NOMO-1 treated with DMSO at 0.1 percent for 48 hours (cell line): Measurements from ENCODE around the gene TENT5A.

Source experiments
- DNase-seq: peaks from one replicate; lab custom pipeline; 2025; ENCODE audit not compliant: unreplicated experiment; lab: John Stamatoyannopoulos, UW

The TENT5A gene

GRCh38 chr6:81720427-81720826 is 32.1 kb downstream of the TENT5A start:
- no peak for DNase-seq

- DNase-seq = no peak
Observed at GRCh38 chr6:81718126-81718525, 34.4 kb downstream of the TENT5A start.

- DNase-seq = no peak
Observed at GRCh38 chr6:81714684-81715083, 37.8 kb downstream of the TENT5A start.

- no peak for DNase-seq
Observed at GRCh38 chr6:81713205-81713604, 39.3 kb downstream of the TENT5A start.

GRCh38 chr6:81708113-81708699 is 44.3 kb downstream of the TENT5A start:
- no peak for DNase-seq

- DNase-seq = no peak
Observed at GRCh38 chr6:81704700-81705099, 47.8 kb downstream of the TENT5A start.

GRCh38 chr6:81700414-81700813 is 52.1 kb downstream of the TENT5A start:
- no peak for DNase-seq

GRCh38 chr6:81697559-81697958 is 54.9 kb downstream of the TENT5A start:
- DNase-seq = no peak

GRCh38 chr6:81696524-81696923 is 56.0 kb downstream of the TENT5A start:
- DNase-seq = no peak
